ENCODE results near the gene ZFYVE21. TPM values are rescaled to one million over a fixed set of nuclear protein-coding genes. Genes with fewer than 3 reads are reported as not detected.
A peak's percentile ranks its signal among the peaks of the same experiment; 100 is the strongest.

The ZFYVE21 gene
- polyA plus RNA-seq, 2 of the 4 experiments (the other 2 are of a cell fraction): 28.7 to 33.0 TPM

DNA sequence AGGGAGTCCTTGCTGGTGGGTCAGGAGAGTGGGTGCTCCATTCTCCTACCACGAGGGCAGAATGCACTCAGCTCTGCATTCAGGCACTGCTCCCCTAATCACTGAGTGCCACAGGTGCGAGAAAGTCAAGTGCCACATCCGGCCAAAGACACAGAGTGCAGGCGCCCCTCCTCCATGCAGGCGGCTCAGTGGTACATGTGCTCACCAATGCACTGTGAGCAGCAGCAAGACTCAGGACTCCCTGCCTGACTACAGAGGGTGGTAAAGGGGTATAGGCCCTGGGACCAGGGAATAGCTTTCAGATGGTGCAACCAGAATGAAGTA, 32.9 kb downstream of the ZFYVE21 start (continued):
- TF ChIP-seq, protein P1, sequence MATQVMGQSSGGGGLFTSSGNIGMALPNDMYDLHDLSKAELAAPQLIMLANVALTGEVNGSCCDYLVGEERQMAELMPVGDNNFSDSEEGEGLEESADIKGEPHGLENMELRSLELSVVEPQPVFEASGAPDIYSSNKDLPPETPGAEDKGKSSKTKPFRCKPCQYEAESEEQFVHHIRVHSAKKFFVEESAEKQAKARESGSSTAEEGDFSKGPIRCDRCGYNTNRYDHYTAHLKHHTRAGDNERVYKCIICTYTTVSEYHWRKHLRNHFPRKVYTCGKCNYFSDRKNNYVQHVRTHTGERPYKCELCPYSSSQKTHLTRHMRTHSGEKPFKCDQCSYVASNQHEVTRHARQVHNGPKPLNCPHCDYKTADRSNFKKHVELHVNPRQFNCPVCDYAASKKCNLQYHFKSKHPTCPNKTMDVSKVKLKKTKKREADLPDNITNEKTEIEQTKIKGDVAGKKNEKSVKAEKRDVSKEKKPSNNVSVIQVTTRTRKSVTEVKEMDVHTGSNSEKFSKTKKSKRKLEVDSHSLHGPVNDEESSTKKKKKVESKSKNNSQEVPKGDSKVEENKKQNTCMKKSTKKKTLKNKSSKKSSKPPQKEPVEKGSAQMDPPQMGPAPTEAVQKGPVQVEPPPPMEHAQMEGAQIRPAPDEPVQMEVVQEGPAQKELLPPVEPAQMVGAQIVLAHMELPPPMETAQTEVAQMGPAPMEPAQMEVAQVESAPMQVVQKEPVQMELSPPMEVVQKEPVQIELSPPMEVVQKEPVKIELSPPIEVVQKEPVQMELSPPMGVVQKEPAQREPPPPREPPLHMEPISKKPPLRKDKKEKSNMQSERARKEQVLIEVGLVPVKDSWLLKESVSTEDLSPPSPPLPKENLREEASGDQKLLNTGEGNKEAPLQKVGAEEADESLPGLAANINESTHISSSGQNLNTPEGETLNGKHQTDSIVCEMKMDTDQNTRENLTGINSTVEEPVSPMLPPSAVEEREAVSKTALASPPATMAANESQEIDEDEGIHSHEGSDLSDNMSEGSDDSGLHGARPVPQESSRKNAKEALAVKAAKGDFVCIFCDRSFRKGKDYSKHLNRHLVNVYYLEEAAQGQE (IDR thresholded peaks at IDR 0.05): no peak
- no peak for TF ChIP-seq SMC3 (IDR thresholded peaks at IDR 0.05)

DNA sequence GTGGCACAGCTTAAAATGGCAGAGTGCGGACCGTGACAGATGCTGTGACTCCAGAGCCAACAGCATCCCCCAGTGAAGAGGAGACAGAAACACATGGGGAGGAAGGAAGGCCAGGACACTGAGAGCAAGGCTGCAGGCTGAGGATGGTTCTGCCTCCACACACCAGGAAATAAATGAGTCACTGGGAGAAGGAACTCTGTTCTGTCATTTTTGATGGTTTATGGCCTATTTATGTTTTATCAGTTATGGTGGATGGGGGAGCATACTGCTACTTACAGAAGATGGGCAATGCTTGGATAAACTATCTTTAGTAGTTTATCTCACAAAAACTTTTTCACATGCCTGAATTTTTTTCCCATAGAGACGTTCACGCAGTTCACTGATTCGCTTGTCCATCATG, 33.8 kb downstream of the ZFYVE21 start:
- Histone ChIP-seq H3K27ac (no peak overlapping the region), H3K4me3 (no peak overlapping the region), H3K4me2 (no peak overlapping the region), H3K4me1 (0 out of 3 replicates have a peak, but pooled peaks cover 4% of the 10 kb centered on the region), H3K9me3 (no peaks in the 10 kb centered on the region)
- no peak for FAIRE-seq
- no peak for ATAC-seq
- POLR2A ChIA-PET: no interaction called here
- TF ChIP-seq, protein P2, sequence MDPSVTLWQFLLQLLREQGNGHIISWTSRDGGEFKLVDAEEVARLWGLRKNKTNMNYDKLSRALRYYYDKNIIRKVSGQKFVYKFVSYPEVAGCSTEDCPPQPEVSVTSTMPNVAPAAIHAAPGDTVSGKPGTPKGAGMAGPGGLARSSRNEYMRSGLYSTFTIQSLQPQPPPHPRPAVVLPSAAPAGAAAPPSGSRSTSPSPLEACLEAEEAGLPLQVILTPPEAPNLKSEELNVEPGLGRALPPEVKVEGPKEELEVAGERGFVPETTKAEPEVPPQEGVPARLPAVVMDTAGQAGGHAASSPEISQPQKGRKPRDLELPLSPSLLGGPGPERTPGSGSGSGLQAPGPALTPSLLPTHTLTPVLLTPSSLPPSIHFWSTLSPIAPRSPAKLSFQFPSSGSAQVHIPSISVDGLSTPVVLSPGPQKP (IDR thresholded peaks at IDR 0.05; ENCODE audit: low read depth, low read length): no peak
- TF ChIP-seq FOSL2 (IDR thresholded peaks at IDR 0.05) (no peak), FOSL2 (CRISPR knock-in tag; IDR thresholded peaks at IDR 0.05) (no peak), NFE2L2 (conservative IDR thresholded peaks at IDR 0.05; ENCODE audit: low read length) (no peak), SREBF2 (IDR thresholded peaks at IDR 0.05) (no peak), FOSB (CRISPR knock-in tag; IDR thresholded peaks at IDR 0.05) (no peak), TP53 (CRISPR knock-in tag; IDR thresholded peaks at IDR 0.05) (no peak), BHLHE40 (IDR thresholded peaks at IDR 0.05; ENCODE audit: low read depth, low read length) (no peak), SMC3 (IDR thresholded peaks at IDR 0.05) (no peak), MAFK (IDR thresholded peaks at IDR 0.05; ENCODE audit: partially characterized antibody) (no peak), CBX8 (IDR thresholded peaks at IDR 0.05) (no peak), MAZ (IDR thresholded peaks at IDR 0.05; ENCODE audit: borderline replicate concordance, low read depth, low read length) (no peak)
- TF ChIP-seq, protein P3, sequence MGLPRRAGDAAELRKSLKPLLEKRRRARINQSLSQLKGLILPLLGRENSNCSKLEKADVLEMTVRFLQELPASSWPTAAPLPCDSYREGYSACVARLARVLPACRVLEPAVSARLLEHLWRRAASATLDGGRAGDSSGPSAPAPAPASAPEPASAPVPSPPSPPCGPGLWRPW (IDR thresholded peaks at IDR 0.05): no peak
- TF ChIP-seq, protein P4, sequence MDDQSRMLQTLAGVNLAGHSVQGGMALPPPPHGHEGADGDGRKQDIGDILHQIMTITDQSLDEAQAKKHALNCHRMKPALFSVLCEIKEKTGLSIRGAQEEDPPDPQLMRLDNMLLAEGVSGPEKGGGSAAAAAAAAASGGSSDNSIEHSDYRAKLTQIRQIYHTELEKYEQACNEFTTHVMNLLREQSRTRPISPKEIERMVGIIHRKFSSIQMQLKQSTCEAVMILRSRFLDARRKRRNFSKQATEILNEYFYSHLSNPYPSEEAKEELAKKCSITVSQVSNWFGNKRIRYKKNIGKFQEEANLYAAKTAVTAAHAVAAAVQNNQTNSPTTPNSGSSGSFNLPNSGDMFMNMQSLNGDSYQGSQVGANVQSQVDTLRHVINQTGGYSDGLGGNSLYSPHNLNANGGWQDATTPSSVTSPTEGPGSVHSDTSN (IDR thresholded peaks at IDR 0.05): no peak
- TF ChIP-seq, protein P5, sequence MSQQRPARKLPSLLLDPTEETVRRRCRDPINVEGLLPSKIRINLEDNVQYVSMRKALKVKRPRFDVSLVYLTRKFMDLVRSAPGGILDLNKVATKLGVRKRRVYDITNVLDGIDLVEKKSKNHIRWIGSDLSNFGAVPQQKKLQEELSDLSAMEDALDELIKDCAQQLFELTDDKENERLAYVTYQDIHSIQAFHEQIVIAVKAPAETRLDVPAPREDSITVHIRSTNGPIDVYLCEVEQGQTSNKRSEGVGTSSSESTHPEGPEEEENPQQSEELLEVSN (IDR thresholded peaks at IDR 0.05; ENCODE audit: borderline replicate concordance, low read depth): no peak
- 91% methylated on average over 5 of the region's 5 CpGs for WGBS (ENCODE audit: missing lambda C conversion rate)
- CTCF ChIA-PET: no interaction called here
- no peak for DNase-seq (ENCODE audit: low read depth in 1 of 2, low spot score in 1 of 2)

DNA sequence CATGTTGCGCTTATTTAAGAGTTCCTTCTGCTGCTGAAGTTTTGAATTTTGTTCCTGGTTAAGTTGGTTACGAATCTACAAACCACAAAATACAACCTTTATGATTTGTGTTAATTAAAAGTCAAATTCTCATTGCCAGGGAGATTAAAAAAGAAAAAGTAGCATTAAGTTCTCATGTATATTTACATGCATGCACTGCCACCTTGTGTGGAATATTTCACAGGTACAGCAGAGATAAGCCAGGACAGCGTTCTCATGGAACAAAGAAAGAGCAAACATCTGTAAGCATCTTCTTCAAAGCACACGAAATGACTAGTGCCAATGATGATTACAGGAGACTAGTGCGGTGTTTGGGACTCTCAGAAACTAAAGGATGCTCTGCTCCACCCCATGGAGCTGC, 34.2 kb downstream of the ZFYVE21 start:
- Histone ChIP-seq H3K27ac (no peak overlapping the region), H3K4me2 (no peak overlapping the region), H3K4me3 (no peak overlapping the region), H3K4me1 (0 out of 3 replicates have a peak, but pooled peaks cover 4% of the 10 kb centered on the region), H3K9me3 (no peaks in the 10 kb centered on the region)
- DNase-seq (ENCODE audit: low read depth in 1 of 2, low spot score in 1 of 2) (no peak), FAIRE-seq (no peak), ATAC-seq (no peak)
- TF ChIP-seq POLR2AphosphoS2 (conservative IDR thresholded peaks at IDR 0.05; ENCODE audit: low read length) (no peak), CHD4 (IDR thresholded peaks at IDR 0.05; ENCODE audit: borderline replicate concordance) (no peak), RAD21 (conservative IDR thresholded peaks at IDR 0.05 in 1 of 2, IDR thresholded peaks at IDR 0.05 in 1 of 2) (peak in 1 of 2 experiments; percentile 14; a peak in 1 of 5 replicates), CBX2 (IDR thresholded peaks at IDR 0.05; ENCODE audit: borderline replicate concordance, low read depth) (no peak)
- TF ChIP-seq, protein P6, sequence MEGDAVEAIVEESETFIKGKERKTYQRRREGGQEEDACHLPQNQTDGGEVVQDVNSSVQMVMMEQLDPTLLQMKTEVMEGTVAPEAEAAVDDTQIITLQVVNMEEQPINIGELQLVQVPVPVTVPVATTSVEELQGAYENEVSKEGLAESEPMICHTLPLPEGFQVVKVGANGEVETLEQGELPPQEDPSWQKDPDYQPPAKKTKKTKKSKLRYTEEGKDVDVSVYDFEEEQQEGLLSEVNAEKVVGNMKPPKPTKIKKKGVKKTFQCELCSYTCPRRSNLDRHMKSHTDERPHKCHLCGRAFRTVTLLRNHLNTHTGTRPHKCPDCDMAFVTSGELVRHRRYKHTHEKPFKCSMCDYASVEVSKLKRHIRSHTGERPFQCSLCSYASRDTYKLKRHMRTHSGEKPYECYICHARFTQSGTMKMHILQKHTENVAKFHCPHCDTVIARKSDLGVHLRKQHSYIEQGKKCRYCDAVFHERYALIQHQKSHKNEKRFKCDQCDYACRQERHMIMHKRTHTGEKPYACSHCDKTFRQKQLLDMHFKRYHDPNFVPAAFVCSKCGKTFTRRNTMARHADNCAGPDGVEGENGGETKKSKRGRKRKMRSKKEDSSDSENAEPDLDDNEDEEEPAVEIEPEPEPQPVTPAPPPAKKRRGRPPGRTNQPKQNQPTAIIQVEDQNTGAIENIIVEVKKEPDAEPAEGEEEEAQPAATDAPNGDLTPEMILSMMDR (IDR thresholded peaks at IDR 0.05): peak; percentile 16; the same call in 1 of the 3 replicates
- TF ChIP-seq, protein P7, sequence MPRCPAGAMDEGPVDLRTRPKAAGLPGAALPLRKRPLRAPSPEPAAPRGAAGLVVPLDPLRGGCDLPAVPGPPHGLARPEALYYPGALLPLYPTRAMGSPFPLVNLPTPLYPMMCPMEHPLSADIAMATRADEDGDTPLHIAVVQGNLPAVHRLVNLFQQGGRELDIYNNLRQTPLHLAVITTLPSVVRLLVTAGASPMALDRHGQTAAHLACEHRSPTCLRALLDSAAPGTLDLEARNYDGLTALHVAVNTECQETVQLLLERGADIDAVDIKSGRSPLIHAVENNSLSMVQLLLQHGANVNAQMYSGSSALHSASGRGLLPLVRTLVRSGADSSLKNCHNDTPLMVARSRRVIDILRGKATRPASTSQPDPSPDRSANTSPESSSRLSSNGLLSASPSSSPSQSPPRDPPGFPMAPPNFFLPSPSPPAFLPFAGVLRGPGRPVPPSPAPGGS (IDR thresholded peaks at IDR 0.05): no peak
- WGBS (ENCODE audit: missing lambda C conversion rate): 83% methylated on average over 5 of the region's 5 CpGs
- POLR2A ChIA-PET: no interaction called here
- CTCF ChIA-PET: interaction anchor here (0.9 kb wide), 1 partner anchor 10 kb away, joined by 3 read pairs; no protein-coding TSS in a partner anchor

All from A549 (cell line).